Measurements from ENCODE around the gene MALRD1. TPM values are rescaled to one million over a fixed set of nuclear protein-coding genes. Genes with fewer than 3 reads are reported as not detected.

Gene MALRD1
- total RNA-seq, 4 donors from 2014 or later = 0.23 TPM; not detected in 3

- WGBS, 2 donors = 57 to 69% methylated on average over 5 of the region's 5 CpGs
- intact Hi-C loops (cut with DNase I; ENCODE audit: low total_unique reads) = no loop called here
- H3K4me3 ChIP-seq (ENCODE audit: low read depth, poor library complexity, severe bottlenecking) = no peak overlapping the region
- TF ChIP-seq POLR2A (IDR thresholded peaks at IDR 0.05) = no peak
- TF ChIP-seq, protein P1, sequence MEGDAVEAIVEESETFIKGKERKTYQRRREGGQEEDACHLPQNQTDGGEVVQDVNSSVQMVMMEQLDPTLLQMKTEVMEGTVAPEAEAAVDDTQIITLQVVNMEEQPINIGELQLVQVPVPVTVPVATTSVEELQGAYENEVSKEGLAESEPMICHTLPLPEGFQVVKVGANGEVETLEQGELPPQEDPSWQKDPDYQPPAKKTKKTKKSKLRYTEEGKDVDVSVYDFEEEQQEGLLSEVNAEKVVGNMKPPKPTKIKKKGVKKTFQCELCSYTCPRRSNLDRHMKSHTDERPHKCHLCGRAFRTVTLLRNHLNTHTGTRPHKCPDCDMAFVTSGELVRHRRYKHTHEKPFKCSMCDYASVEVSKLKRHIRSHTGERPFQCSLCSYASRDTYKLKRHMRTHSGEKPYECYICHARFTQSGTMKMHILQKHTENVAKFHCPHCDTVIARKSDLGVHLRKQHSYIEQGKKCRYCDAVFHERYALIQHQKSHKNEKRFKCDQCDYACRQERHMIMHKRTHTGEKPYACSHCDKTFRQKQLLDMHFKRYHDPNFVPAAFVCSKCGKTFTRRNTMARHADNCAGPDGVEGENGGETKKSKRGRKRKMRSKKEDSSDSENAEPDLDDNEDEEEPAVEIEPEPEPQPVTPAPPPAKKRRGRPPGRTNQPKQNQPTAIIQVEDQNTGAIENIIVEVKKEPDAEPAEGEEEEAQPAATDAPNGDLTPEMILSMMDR (IDR thresholded peaks at IDR 0.05) = no peak
- DNase-seq (ENCODE audit: low spot score in 2 of 2) = no peak
Observed at GRCh38 chr10:19195698-19196097, 147.1 kb downstream of the MALRD1 start.

DNA sequence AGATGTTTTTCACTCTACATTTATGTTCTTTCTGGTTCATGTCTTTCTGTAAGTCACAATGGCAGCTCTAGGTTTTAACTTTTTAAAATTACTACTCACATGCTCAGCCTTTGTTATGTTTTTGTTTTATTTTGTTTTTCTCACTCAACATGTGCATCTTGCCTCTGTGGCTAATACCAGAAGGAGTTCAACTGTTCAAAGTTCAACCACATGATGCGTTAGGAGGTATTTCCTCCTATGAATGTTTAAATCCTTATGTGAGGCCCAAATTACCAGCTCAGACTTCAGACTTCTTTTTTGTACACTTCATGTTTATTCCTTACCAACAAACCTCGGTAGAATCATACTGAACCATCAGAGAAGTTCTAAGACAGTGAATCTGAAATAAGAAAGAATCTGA lies 151.6 kb downstream of the MALRD1 start:
- intact Hi-C loops (cut with DNase I; ENCODE audit: low total_unique reads) = no loop called here
- DNase-seq (ENCODE audit: low spot score in 2 of 2) = no peak
- no peak for TF ChIP-seq POLR2A (IDR thresholded peaks at IDR 0.05)
- TF ChIP-seq, protein P1 (IDR thresholded peaks at IDR 0.05) = no peak
- 62 to 73% methylated on average over 2 of the region's 2 CpGs for WGBS, 2 donors
- H3K4me3 ChIP-seq (ENCODE audit: low read depth, poor library complexity, severe bottlenecking) = no peak overlapping the region

DNA sequence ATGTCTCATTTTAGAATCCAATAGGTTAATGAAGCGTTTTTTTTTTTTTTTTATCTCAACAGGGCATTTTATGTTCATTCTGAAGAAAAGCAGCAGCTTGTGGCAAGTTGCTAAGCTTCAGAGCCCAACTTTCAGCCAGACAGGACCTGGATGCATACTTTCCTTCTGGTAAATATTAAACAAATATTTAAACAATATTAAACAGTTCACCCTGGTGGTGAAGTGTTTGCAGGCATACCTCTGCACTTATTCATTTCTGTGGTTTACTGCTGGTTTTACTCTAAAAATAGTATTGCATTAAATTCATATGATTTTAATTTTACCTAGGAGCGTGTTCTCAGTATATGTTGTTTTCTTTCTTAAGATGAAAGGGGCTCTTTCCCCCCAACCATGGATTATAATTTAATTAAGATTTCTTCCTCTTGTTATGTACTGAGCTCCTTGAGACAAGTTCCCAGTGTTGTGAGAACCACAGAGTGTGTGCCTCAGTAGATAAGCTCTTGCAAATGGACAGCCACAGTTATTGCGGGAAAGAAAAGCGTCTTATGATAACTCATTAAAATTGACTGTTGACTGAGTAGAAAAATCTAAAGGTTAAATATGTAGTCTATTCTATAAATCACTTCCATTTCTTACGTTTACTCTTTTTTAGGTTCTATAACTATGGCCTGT lies 155.8 kb downstream of the MALRD1 start:
- TF ChIP-seq, protein P1 (IDR thresholded peaks at IDR 0.05) = no peak
- TF ChIP-seq POLR2A (IDR thresholded peaks at IDR 0.05) = no peak
- no peak overlapping the region for H3K4me3 ChIP-seq (ENCODE audit: low read depth, poor library complexity, severe bottlenecking)
- 80 to 81% methylated on average over 5 of the region's 5 CpGs for WGBS, 2 donors
- DNase-seq (ENCODE audit: low spot score in 2 of 2) = no peak
- intact Hi-C loops (cut with DNase I; ENCODE audit: low total_unique reads) = no loop called here

GRCh38 chr10:19209319-19209718 lies 160.7 kb downstream of the MALRD1 start:
- TF ChIP-seq, protein P1 (IDR thresholded peaks at IDR 0.05) = no peak
- TF ChIP-seq POLR2A (IDR thresholded peaks at IDR 0.05) = no peak
- intact Hi-C loops (cut with DNase I; ENCODE audit: low total_unique reads) = no loop called here
- no peak for DNase-seq (ENCODE audit: low spot score in 2 of 2)
- no peak overlapping the region for H3K4me3 ChIP-seq (ENCODE audit: low read depth, poor library complexity, severe bottlenecking)
- 34 to 37% methylated on average over 3 of the region's 3 CpGs for WGBS, 2 donors

DNA sequence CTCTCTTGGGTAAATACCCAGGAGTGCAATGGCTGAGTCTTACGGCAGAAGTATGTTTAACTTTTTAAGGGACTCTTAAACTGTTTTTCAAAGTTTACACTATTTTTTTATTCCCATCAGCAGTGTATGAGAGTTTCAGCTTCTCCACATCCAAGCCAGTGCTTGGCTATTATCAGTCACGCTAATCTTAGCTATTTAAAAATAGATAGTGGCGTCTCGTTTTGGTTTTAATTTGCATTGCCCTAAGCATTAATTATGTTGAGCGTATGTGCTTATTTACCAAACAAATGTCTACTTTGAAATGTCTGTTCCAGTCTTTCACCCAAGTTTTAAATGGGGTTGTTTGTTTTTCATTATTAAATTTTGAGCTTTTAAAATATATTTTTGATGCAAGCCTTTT lies 164.0 kb downstream of the MALRD1 start:
- TF ChIP-seq, protein P1 (IDR thresholded peaks at IDR 0.05) = no peak
- TF ChIP-seq POLR2A (IDR thresholded peaks at IDR 0.05) = no peak
- WGBS, 2 donors = 19 to 28% methylated on average over 5 of the region's 5 CpGs
- intact Hi-C loops (cut with DNase I; ENCODE audit: low total_unique reads) = no loop called here

DNA sequence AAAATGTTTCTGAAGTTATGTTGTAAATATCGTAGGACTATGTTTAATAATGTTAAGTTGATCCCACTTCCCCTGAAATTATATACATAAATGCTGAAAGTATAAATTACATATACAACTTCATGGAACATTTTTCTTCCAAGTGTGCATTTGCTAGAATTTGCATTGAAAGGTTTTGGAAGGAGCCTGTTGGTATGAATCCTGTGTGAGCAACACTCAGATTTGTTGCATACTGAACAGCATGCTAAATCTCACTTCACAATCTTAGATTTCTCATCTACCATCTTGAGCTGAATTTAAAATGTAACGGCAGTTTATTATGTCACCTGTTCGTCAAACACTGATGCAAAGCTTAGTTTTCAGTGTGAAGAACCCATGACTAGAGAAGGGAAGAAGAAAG lies 172.6 kb downstream of the MALRD1 start:
- 77 to 79% methylated on average over 3 of the region's 3 CpGs for WGBS, 2 donors
- no peak overlapping the region for H3K4me3 ChIP-seq (ENCODE audit: low read depth, poor library complexity, severe bottlenecking)
- TF ChIP-seq, protein P1 (IDR thresholded peaks at IDR 0.05) = no peak
- no peak for TF ChIP-seq POLR2A (IDR thresholded peaks at IDR 0.05)
- DNase-seq (ENCODE audit: low spot score in 2 of 2) = no peak
- intact Hi-C loops (cut with DNase I; ENCODE audit: low total_unique reads) = no loop called here

More for the DNA sequence above, 164.0 kb downstream of the MALRD1 start:
- H3K4me3 ChIP-seq (ENCODE audit: low read depth, poor library complexity, severe bottlenecking) = no peak overlapping the region
- DNase-seq (ENCODE audit: low spot score in 2 of 2) = no peak

Data from lower leg skin (tissue), 4 donors.